Measurements from ENCODE around the gene BAG1.
A peak's percentile ranks its signal among the peaks of the same experiment; 100 is the strongest.

BAG1 gene

DNA sequence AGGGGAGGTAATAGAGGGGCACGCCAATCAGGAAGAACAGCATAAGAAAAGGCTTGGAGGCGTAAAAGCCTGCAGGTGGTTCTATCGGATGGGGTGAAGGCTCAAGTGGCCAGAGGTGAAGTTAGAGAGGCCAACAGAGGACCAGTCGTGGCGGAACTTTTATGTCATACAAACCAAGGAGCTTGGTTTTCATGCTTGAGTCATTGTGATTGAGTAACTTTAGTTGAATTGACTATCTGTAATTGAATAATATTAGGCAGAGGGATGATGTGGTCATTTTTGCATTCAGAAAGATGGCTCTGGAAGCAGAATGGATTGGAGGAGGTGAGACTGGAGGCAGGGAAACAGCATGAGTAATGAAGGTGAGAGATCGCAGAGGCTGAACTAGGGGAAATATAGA is 31.7 kb downstream of the BAG1 start:
- no peak for DNase-seq (ENCODE audit: low read depth)
- H3K4me3 ChIP-seq (ENCODE audit: low read depth, low read length), result no peak overlapping the region
- TF ChIP-seq, protein P1, sequence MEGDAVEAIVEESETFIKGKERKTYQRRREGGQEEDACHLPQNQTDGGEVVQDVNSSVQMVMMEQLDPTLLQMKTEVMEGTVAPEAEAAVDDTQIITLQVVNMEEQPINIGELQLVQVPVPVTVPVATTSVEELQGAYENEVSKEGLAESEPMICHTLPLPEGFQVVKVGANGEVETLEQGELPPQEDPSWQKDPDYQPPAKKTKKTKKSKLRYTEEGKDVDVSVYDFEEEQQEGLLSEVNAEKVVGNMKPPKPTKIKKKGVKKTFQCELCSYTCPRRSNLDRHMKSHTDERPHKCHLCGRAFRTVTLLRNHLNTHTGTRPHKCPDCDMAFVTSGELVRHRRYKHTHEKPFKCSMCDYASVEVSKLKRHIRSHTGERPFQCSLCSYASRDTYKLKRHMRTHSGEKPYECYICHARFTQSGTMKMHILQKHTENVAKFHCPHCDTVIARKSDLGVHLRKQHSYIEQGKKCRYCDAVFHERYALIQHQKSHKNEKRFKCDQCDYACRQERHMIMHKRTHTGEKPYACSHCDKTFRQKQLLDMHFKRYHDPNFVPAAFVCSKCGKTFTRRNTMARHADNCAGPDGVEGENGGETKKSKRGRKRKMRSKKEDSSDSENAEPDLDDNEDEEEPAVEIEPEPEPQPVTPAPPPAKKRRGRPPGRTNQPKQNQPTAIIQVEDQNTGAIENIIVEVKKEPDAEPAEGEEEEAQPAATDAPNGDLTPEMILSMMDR (IDR thresholded peaks at IDR 0.05; ENCODE audit: low read depth, low read length, missing control alignments), result no peak
- in situ Hi-C loops (cut with HindIII; ENCODE audit: low sequenced_read_pairs), result no loop called here

DNA sequence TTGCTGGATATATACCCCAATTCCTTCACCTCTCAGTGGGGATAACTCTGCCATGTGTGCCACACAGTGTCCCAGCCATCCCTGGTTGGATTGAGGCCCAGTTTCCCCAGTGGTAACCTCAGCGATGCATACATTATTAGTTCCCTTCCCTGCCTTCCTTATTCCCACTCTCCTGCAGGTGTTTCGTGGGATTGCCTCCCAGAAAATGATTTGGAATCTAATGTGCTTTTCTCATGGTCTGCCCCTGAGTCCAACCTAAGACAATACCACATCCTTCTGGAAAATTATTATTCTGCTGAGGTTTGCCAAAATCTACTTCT is 32.9 kb downstream of the BAG1 start:
- no peak overlapping the region for H3K4me3 ChIP-seq (ENCODE audit: low read depth, low read length)
- no peak for DNase-seq (ENCODE audit: low read depth)
- TF ChIP-seq, protein P1 (IDR thresholded peaks at IDR 0.05; ENCODE audit: low read depth, low read length, missing control alignments), result peak; percentile 2
- in situ Hi-C loops (cut with HindIII; ENCODE audit: low sequenced_read_pairs), result no loop called here

DNA sequence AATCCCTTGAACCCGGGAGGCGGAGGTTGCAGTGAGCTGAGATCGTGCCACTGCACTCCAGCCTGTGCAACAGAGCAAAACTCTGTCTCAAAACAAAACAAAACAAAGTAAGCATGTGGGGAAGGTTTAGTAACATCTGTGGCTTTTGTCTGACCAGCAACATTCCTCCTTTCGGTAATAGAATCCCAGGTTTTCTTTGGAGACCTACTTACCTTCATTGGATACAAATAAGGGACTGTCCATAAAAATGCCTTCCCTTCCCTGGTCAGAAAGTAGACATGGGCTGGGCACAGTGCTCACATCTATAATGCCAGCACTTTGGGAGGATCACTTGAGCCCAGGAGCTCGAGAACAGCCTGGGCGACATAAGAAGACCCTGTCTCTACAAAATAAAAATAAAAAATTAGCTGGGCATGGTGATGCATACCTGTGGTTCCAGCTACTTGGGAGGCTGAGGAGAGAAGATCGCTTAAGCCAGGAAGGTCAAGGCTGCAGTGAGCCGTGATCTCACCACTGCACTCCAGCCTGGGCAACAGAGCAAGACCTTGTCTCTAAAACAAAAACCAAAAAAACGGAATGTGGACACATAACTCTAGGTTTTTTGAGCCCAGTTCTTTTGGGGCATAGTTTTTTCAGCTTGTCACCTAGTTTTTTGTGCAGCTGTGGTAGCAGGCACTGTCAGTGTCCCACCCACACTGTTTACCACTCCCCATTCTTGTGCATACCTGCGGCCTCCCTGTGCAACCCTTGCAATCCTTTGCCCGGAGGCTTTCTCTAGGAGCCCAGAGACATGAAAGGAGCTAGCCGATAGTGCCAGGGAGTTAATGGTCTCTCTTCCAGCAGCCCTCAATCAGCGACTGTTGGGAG is 33.5 kb downstream of the BAG1 start:
- DNase-seq (ENCODE audit: low read depth), result no peak
- no peak overlapping the region for H3K4me3 ChIP-seq (ENCODE audit: low read depth, low read length)
- in situ Hi-C loops (cut with HindIII; ENCODE audit: low sequenced_read_pairs), result no loop called here
- TF ChIP-seq, protein P1 (IDR thresholded peaks at IDR 0.05; ENCODE audit: low read depth, low read length, missing control alignments), result no peak

DNA sequence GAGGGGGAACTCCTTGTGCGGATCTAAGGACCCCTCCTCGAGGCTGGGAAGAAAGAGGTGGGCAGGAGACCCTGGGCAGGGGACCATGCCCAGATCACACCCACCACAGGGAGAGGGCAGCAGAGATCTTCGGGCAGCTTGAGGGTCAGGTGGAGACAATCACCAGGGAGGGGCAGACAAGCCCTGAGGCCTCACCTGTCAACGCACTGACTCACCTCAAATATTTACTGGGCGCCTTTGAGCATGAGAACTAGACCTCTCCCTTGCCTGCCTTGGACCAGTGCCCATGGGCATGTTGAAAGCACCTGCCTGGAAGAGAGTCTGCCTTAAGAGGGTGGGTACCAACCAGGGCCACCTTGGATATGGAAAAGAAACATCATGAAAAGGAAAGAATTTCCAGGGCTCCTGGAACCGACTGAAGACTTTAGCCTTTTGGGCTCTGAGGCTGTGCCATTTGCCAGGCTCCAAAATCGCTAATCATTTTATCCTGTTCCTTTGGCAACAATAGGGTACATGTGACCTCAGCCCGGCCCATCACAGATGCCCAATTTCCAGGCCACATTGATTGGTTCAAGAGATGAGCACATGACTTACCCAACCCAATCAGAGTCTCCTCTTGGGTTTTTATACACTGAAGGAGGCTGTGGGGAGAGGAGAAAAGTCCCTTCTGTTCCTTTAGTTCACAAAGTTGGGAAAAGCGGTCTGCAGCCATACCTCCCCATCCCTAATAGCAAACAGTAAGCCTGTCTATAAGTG is 35.0 kb downstream of the BAG1 start:
- TF ChIP-seq, protein P1 (IDR thresholded peaks at IDR 0.05; ENCODE audit: low read depth, low read length, missing control alignments), result no peak
- H3K4me3 ChIP-seq (ENCODE audit: low read depth, low read length), result no peak overlapping the region
- no peak for DNase-seq (ENCODE audit: low read depth)
- in situ Hi-C loops (cut with HindIII; ENCODE audit: low sequenced_read_pairs), result loop anchor here (5.0 to 10.0 kb wide), 2 partner anchors 105 to 152 kb away; partner anchors contain the start of gene SMU1

DNA sequence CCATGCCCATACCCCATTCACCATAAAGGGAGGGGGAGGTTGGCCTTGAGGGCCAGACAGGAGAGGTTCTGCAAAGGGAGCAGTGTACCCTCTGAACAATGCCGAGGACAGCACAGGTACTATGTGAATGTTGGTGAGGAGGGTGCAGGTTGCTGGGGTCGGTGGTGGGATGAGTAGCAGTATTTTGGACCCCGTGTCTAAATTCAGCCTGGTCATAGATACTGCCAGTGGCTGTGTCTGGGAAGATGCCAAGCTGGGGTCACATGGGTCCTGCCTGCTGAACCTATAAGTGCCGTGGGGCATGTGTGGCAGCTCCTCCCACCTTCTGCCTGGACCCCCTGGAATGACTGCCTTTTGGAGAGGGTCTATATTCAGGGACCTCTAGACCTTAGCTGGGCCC is 35.9 kb downstream of the BAG1 start:
- in situ Hi-C loops (cut with HindIII; ENCODE audit: low sequenced_read_pairs), result loop anchor here (5.0 to 10.0 kb wide), 2 partner anchors 104 to 151 kb away; partner anchors contain the start of gene SMU1
- H3K4me3 ChIP-seq (ENCODE audit: low read depth, low read length), result no peak overlapping the region
- DNase-seq (ENCODE audit: low read depth), result no peak
- TF ChIP-seq, protein P1 (IDR thresholded peaks at IDR 0.05; ENCODE audit: low read depth, low read length, missing control alignments), result no peak

DNA sequence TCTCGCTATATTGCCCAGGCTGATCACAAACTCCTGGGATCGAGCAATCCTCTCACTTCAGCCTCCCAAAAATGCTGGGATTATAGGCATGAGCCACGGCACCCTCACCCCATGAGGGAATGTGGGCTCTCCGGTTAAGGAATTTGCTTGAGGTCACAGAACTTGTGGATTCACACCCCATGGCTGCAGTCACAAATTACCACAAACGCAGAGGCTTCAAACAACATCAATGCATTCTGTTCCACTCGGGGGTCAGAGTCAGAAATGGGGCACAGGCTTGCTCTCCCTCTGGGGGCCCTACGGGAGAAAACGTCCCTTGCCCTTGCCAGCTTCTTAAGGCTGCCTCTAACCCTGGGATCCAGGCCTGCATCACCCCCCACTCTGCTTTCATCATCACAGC is 36.8 kb downstream of the BAG1 start:
- DNase-seq (ENCODE audit: low read depth), result no peak
- in situ Hi-C loops (cut with HindIII; ENCODE audit: low sequenced_read_pairs), result loop anchor here (5.0 to 10.0 kb wide), 2 partner anchors 103 to 150 kb away; partner anchors contain the start of gene SMU1
- H3K4me3 ChIP-seq (ENCODE audit: low read depth, low read length), result no peak overlapping the region
- TF ChIP-seq, protein P1 (IDR thresholded peaks at IDR 0.05; ENCODE audit: low read depth, low read length, missing control alignments), result no peak
